HEK293T (cell line): ENCODE data around the gene COL28A1.

Source experiments
- BHLHE40 ChIP-seq: fragments of 450-650 bp; IDR thresholded peaks from 2 replicates; pipeline ENCODE4 v1.6.1; 2016; ENCODE audit warnings: mild to moderate bottlenecking, moderate library complexity, borderline replicate concordance
- CTBP1 ChIP-seq: fragments of 450-650 bp; IDR thresholded peaks from 2 replicates; pipeline ENCODE4 v1.6.1; 2016; ENCODE audit warnings: borderline replicate concordance
- ELF4 ChIP-seq: fragments of 450-650 bp; IDR thresholded peaks from 2 replicates; pipeline ENCODE4 v1.6.1; 2017; ENCODE audit warnings: antibody characterized with exemption
- FOXA1 ChIP-seq: fragments of 450-650 bp; IDR thresholded peaks from 2 replicates; pipeline ENCODE4 v1.6.1; 2016; ENCODE audit warnings: mild to moderate bottlenecking
- FOXK2 ChIP-seq: fragments of 450-650 bp; IDR thresholded peaks from 2 replicates; pipeline ENCODE4 v1.6.1; 2016; ENCODE audit warnings: mild to moderate bottlenecking
- FOXM1 ChIP-seq: fragments of 450-650 bp; IDR thresholded peaks from 2 replicates; pipeline ENCODE4 v1.6.1; 2017; ENCODE audit warnings: mild to moderate bottlenecking, borderline replicate concordance
- HDGF ChIP-seq: fragments of 450-650 bp; IDR thresholded peaks from 2 replicates; pipeline ENCODE4 v1.6.1; 2017; ENCODE audit warnings: antibody characterized with exemption, borderline replicate concordance
- LEF1 ChIP-seq: fragments of 450-650 bp; IDR thresholded peaks from 2 replicates; pipeline ENCODE4 v1.6.1; 2017; ENCODE audit warnings: mild to moderate bottlenecking, borderline replicate concordance
- NFRKB ChIP-seq: fragments of 450-650 bp; IDR thresholded peaks from 2 replicates; pipeline ENCODE4 v1.6.1; 2016; ENCODE audit warnings: mild to moderate bottlenecking, moderate library complexity
- SP1 ChIP-seq: fragments of 450-650 bp; IDR thresholded peaks from 2 replicates; pipeline ENCODE4 v1.6.1; 2017
- SUZ12 ChIP-seq: fragments of 450-650 bp; IDR thresholded peaks from 2 replicates; pipeline ENCODE4 v1.6.1; 2016; ENCODE audit warnings: mild to moderate bottlenecking
- TARDBP ChIP-seq: fragments of 450-650 bp; IDR thresholded peaks from 2 replicates; pipeline ENCODE4 v1.6.1; 2016
- ZNF384 ChIP-seq: fragments of 450-650 bp; IDR thresholded peaks from 2 replicates; pipeline ENCODE4 v1.6.1; 2016
- TF ChIP-seq, protein P1 (sequence below): fragments of 450-650 bp; IDR thresholded peaks from 2 replicates; pipeline ENCODE4 v1.6.1; 2016

DNA sequence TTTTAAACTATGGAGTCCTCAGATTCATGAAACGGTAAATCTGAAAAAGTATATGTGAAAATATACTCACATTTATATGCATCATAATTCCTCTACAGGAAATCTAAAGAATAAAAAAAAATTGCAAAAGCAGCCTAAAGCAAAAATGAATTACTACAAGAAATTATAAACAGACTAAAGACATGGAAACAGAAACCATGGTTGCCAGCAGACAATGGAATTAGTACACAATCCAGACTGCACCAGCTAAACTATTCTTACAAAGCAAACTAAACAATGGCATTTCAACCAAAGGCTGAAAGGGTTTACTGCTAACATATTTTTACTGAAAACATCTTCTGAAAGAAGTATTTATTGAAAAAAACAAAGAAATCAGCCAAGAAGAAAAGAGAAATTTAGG, 51.6 kb downstream of the COL28A1 start:
- TF ChIP-seq SUZ12 (no peak), FOXM1 (no peak), ELF4 (no peak), FOXA1 (no peak), SP1 (no peak), LEF1 (no peak), CTBP1 (no peak), ZNF384 (no peak), FOXK2 (no peak), TARDBP (no peak), NFRKB (no peak), HDGF (no peak), BHLHE40 (no peak)
- TF ChIP-seq, protein P1, sequence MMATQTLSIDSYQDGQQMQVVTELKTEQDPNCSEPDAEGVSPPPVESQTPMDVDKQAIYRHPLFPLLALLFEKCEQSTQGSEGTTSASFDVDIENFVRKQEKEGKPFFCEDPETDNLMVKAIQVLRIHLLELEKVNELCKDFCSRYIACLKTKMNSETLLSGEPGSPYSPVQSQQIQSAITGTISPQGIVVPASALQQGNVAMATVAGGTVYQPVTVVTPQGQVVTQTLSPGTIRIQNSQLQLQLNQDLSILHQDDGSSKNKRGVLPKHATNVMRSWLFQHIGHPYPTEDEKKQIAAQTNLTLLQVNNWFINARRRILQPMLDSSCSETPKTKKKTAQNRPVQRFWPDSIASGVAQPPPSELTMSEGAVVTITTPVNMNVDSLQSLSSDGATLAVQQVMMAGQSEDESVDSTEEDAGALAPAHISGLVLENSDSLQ, result no peak
